ENCODE measurements around the gene TPGS2. TPM values are rescaled to one million over a fixed set of nuclear protein-coding genes. Genes with fewer than 3 reads are reported as not detected.

The TPGS2 gene
- total RNA-seq, 2 experiments from 2014 or later: 137 to 141 TPM

DNA sequence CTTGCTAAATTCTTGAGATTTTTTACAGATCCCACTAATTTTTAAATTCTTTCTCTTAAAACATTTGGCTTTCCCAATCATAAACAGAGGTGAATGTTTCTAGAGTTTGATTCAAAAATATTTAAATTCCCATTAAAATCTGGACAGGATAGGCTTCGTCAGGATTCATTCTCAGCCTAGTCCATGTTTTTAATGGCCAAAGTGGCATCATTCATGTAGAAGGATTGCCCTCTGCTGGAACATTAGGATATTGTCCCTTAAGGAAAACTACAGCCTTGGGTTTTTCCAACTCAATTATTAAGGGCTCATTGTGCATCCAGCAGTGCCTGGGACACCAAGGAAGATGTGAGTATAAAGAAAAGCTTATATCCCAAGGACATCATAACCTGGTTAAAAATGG, 71.7 kb downstream of the TPGS2 start:
- Mint-ChIP-seq H3K36me3 (ENCODE audit: low read depth) (no peaks in the 10 kb centered on the region), H3K27me3 (ENCODE audit: low read depth) (peaks cover 7% of the 10 kb centered on the region), H3K27ac (no peak overlapping the region), H3K9me3 (ENCODE audit: insufficient read depth) (no peaks in the 10 kb centered on the region), H3K4me1 (ENCODE audit: low read depth) (no peaks in the 10 kb centered on the region), H3K4me3 (no peak overlapping the region)
- POLR2A ChIA-PET: no interaction called here
- DNase-seq (no peak), ATAC-seq (no peak)
- CTCF ChIA-PET: no interaction called here

DNA sequence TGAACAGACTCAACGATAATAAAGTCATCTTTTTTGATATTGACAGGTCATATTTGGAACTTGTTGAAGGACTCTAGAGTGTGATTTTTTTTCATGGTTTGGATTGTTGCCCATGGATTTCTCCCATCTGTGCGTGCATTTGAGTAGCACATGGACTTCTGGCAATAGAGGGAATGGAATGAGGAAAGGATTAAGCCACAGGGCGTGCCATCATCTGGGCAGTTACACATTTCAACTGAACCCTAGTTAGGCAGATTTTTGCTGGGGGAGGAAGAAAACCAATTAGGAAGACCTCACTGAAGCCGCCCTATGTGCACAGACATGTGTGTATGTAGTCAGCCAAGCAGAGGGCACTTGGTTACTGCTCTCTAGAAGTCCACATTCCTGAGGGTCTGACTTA, 72.6 kb downstream of the TPGS2 start:
- Mint-ChIP-seq H3K4me3 (no peak overlapping the region), H3K9me3 (ENCODE audit: insufficient read depth) (no peaks in the 10 kb centered on the region), H3K36me3 (ENCODE audit: low read depth) (no peaks in the 10 kb centered on the region), H3K27ac (no peak overlapping the region), H3K27me3 (ENCODE audit: low read depth) (peaks cover 9% of the 10 kb centered on the region), H3K4me1 (ENCODE audit: low read depth) (no peaks in the 10 kb centered on the region)
- CTCF ChIA-PET: no interaction called here
- DNase-seq (no peak), ATAC-seq (no peak)
- POLR2A ChIA-PET: no interaction called here

DNA sequence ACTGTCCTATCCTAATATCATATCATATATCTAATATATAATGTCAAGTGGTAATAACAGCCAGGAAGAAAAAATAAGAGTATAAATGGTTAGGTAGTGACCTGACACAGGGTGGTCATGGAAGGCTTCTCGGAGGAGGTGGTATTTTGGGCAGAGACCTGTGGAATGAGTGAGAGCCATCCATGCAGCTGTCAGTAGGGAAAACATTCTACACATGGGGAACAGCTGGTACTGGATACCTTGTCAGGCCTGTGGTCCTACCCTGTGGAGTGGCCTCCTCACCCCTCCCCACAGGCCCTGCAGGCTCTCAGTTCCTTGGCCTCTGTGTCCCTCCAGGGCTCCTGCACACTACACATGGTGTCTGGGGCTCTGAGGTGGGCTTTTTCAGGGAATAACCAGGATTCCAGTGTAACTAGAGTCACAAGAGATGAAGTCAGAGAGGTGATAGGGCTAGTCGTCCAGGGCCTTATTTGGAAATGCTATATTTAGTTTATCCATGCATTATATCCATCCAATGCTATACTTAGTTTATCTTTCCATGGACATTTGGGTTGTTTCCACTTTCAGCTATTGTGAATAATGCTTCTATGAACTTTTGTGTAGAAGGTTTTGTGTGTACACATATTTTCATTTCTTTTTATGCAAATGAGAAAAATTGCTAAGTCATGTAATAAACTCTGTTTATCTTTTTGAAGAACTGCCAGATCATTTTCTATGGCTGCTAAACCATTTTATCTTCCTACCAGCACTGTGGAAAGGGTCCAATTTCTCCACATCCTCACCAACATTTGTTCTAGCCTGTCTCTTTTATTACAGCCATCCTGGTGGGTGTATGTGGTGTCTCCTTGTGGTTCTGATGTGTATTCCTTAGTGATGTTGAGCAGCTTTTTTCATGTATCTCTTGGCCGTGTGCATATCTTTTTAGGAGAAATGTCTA, 75.6 kb downstream of the TPGS2 start:
- H3K4me3 Mint-ChIP-seq: no peak overlapping the region
- ATAC-seq (no peak), DNase-seq (no peak)
- H3K36me3 Mint-ChIP-seq (ENCODE audit: low read depth): no peaks in the 10 kb centered on the region
- POLR2A ChIA-PET: no interaction called here
- H3K4me1 Mint-ChIP-seq (ENCODE audit: low read depth): no peaks in the 10 kb centered on the region
- peaks cover 11% of the 10 kb centered on the region for H3K27me3 Mint-ChIP-seq (ENCODE audit: low read depth)
- H3K9me3 Mint-ChIP-seq (ENCODE audit: insufficient read depth): no peaks in the 10 kb centered on the region
- H3K27ac Mint-ChIP-seq: no peak overlapping the region
- CTCF ChIA-PET: no interaction called here

DNA sequence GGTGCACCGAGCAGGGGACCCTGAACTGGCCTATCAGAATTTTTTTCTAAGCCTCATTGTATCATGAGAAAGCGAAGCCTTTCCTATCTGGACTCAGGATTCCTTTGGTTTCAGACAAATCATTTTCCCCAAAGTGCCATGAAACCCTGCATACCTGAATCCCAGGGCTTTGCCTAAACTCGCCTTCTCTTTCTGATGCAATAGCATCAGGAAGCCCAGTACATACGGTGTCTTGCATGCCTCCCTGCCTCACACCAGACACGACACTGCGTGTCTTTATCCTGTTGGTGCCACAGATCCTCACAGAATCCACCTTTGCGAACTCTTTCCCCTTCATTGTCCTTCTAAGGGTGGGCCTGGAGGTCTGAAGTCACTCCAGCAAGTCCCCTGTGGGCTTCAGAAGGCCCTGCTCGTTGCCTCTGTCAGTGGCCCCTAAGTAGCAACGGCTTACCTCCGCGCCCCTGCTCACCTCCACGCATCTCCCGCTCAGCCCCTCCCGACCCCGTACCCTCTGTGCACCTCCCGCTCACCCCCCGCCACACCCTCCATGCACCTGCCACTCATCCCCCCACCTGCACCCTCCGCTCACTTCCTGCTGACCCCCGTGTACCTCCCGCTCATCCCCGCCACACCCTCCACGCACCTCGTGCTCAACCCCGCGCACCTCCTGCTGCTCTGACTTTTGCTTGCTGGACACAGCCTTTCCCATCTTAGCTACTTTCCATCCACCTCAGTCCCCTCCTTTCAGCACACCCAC, 83.4 kb downstream of the TPGS2 start:
- Mint-ChIP-seq H3K36me3 (ENCODE audit: low read depth) (no peaks in the 10 kb centered on the region), H3K27ac (no peak overlapping the region), H3K4me3 (no peak overlapping the region), H3K4me1 (ENCODE audit: low read depth) (peaks cover 3% of the 10 kb centered on the region), H3K9me3 (ENCODE audit: insufficient read depth) (no peaks in the 10 kb centered on the region), H3K27me3 (ENCODE audit: low read depth) (peaks cover 5% of the 10 kb centered on the region)
- CTCF ChIA-PET: no interaction called here
- DNase-seq (no peak), ATAC-seq (no peak)
- POLR2A ChIA-PET: no interaction called here

DNA sequence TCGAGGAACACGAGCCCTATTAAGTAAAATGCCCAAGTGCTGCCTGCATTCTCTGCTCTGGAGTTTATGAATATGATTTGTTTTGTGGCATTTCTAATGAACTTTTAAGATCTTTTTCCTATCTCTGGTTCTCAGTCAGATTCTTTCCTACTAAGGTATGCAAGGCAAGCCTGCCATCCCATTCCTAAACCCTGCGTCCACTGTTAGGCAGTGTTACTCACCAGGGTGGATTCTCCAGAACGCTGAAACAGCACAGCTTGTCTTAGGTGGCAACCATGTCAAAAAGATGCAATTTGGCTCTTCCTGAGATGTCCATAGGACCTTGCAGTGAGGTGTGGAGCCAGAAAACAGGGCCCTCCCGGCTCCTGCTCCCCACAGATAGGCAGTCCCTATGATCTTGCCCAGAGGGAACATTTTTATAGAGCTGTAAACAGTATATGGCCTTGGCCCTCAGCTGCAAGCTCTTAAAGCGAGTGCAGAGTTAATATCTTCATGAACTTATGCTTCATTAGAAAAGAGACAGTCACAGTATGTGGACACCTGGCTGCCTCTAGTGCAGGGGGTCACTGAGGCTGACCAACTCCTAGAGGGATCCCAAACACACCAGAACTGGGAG, 84.4 kb downstream of the TPGS2 start:
- Mint-ChIP-seq H3K9me3 (ENCODE audit: insufficient read depth) (no peaks in the 10 kb centered on the region), H3K27me3 (ENCODE audit: low read depth) (peaks cover 5% of the 10 kb centered on the region), H3K4me1 (ENCODE audit: low read depth) (peaks cover 3% of the 10 kb centered on the region), H3K4me3 (no peak overlapping the region), H3K36me3 (ENCODE audit: low read depth) (no peaks in the 10 kb centered on the region), H3K27ac (no peak overlapping the region)
- ATAC-seq (no peak), DNase-seq (no peak)
- ChIA-PET POLR2A (no interaction called here), CTCF (interaction anchor here (0.9 kb wide), 1 partner anchor 56 kb away, joined by 3 read pairs; no protein-coding TSS in a partner anchor)

Other genes starting within 250 kb of the TPGS2 start
- 1 to 10 TPM; 8.4 to 8.7 TPM for gene KIAA1328, start 125 bp upstream of the TPGS2 start, total RNA-seq

Data from activated CD8-positive, alpha-beta T cell treated with anti-CD3 and anti-CD28 coated beads, Interleukin-2, amount 10 ng/mL, durations not matched to agents 7 days and 5 days (primary cell).